Caco-2 (cell line): ENCODE measurements around the gene HDHD5. TPM values are rescaled to one million over a fixed set of nuclear protein-coding genes. Genes with fewer than 3 reads are reported as not detected.

Experiments
- BruUV-seq: library from RNA; stranded (reverse); fragments of 400-500 nt; replicated peaks from 2 replicates; lab custom pipeline; 2021; lab: Mats Ljungman, UMichigan
- CTCF ChIA-PET: fragments of 300-600 bp; sonication (Branson Sonifier 250); formaldehyde crosslinking; loops from one replicate; lab custom pipeline; 2022; ENCODE audit warnings: antibody characterized with exemption; lab: Charles Lee
- POLR2A ChIA-PET: fragments of 300-600 bp; sonication (Branson Sonifier 250); formaldehyde crosslinking; loops from one replicate; lab custom pipeline; 2022; ENCODE audit warnings: antibody characterized with exemption; lab: Charles Lee
- DNase-seq, 2 experiments: peaks; one replicate each; pipeline versions ENCODE4 v3.0.0 to v3.0.0-alpha.2; 2020 to 2022
- H3K27me3 ChIP-seq: replicated peaks from 2 replicates; pipeline ENCODE4 v1.6.0; 2011; ENCODE audit warnings: low read length; ENCODE audit not compliant: control insufficient read depth, insufficient read depth
- H3K36me3 ChIP-seq: 2 replicates; pipeline ENCODE4 v1.5.1; 2011; ENCODE audit warnings: low read length; ENCODE audit not compliant: control insufficient read depth, insufficient read depth
- H3K4me1 ChIP-seq: fragments of 250-450 bp; sonication (Bioruptor Pico); 2 replicates; pipeline ENCODE4 v1.5.1; 2020; ENCODE audit warnings: mild to moderate bottlenecking
- H3K4me3 ChIP-seq: 2 replicates; pipeline ENCODE4 v1.5.1; 2011; ENCODE audit warnings: low read depth, mild to moderate bottlenecking, control low read depth, low read length
- H3K9me3 ChIP-seq: fragments of 250-450 bp; sonication (Bioruptor Pico); 2 replicates; pipeline ENCODE4 v1.5.1; 2020; ENCODE audit warnings: mild to moderate bottlenecking, moderate library complexity
- H3K27ac Mint-ChIP-seq: one replicate; pipeline ENCODE4 v1.8.0; 2022; ENCODE audit warnings: mixed read lengths; ENCODE audit not compliant: unreplicated experiment
- H3K27me3 Mint-ChIP-seq: one replicate; pipeline ENCODE4 v1.8.0; 2022; ENCODE audit warnings: mixed read lengths; ENCODE audit not compliant: insufficient read depth, unreplicated experiment
- H3K36me3 Mint-ChIP-seq: one replicate; pipeline ENCODE4 v1.8.0; 2022; ENCODE audit warnings: mild to moderate bottlenecking, mixed read lengths; ENCODE audit not compliant: insufficient read depth, unreplicated experiment
- H3K4me1 Mint-ChIP-seq: one replicate; pipeline ENCODE4 v1.8.0; 2022; ENCODE audit warnings: low read depth, mixed read lengths; ENCODE audit not compliant: unreplicated experiment
- H3K4me3 Mint-ChIP-seq: one replicate; pipeline ENCODE4 v1.8.0; 2022; ENCODE audit warnings: mild to moderate bottlenecking, moderate library complexity, mixed read lengths; ENCODE audit not compliant: unreplicated experiment
- H3K9me3 Mint-ChIP-seq: one replicate; pipeline ENCODE4 v1.8.0; 2022; ENCODE audit warnings: mixed read lengths; ENCODE audit not compliant: unreplicated experiment
- CTCF ChIP-seq, 2 experiments: fragments of 200-600 bp in 1 of 2; IDR thresholded peaks; 1 replicate in 1 of 2; 2 replicates in 1 of 2; pipeline versions ENCODE4 v1.5.1 to v1.8.0; 2011 to 2022; ENCODE audit warnings: antibody characterized with exemption in 1 of 2, control low read depth in 1 of 2, inconsistent platforms in 1 of 2, low read depth in 1 of 2, low read length in 1 of 2, mild to moderate bottlenecking in 1 of 2, moderate library complexity in 1 of 2; ENCODE audit not compliant: insufficient read depth in 1 of 2, severe bottlenecking in 1 of 2, unreplicated experiment in 1 of 2
- intact Hi-C: fragments of 100-400 bp; cut with micrococcal nuclease; formaldehyde crosslinking; loops from one replicate; pipeline ENCODE4 v1.10.0; 2022; ENCODE audit not compliant: unreplicated experiment
- total RNA-seq: library from RNA; stranded (reverse); gene quantifications from 2 replicates; pipeline ENCODE4 v1.2.3, GENCODE V29; 2022

HDHD5 gene
- total RNA-seq, 1 experiment from 2014 or later = 57.0 TPM

GRCh38 chr22:17101475-17102296 lies 57.4 kb downstream of the HDHD5 start:
- H3K36me3 ChIP-seq = no peaks in the 10 kb centered on the region; the same call in 1 of the 2 replicates
- Mint-ChIP-seq H3K9me3 (no peaks in the 10 kb centered on the region), H3K36me3 (peaks cover 10% of the 10 kb centered on the region), H3K4me3 (no peak overlapping the region), H3K4me1 (no peaks in the 10 kb centered on the region), H3K27ac (no peak overlapping the region), H3K27me3 (no peaks in the 10 kb centered on the region)
- H3K4me3 ChIP-seq = no peak overlapping the region
- no peaks in the 10 kb centered on the region for H3K27me3 ChIP-seq
- POLR2A ChIA-PET = no interaction called here
- no peaks in the 10 kb centered on the region for H3K9me3 ChIP-seq
- intact Hi-C loops = no loop called here
- BruUV-seq = no TSS peak
- TF ChIP-seq CTCF (IDR thresholded peaks at IDR 0.05; ENCODE audit: insufficient read depth in 1 of 2, low read depth in 1 of 2, low read length in 1 of 2, severe bottlenecking in 1 of 2, unreplicated experiment in 1 of 2) = no peak
- CTCF ChIA-PET = no interaction called here
- DNase-seq = no peak
- H3K4me1 ChIP-seq = no peaks in the 10 kb centered on the region

- no peaks in the 10 kb centered on the region for H3K9me3 Mint-ChIP-seq
- POLR2A ChIA-PET = no interaction called here
- BruUV-seq = no TSS peak
Measured at GRCh38 chr22:17100621-17101020, 58.5 kb downstream of the HDHD5 start.

GRCh38 chr22:17098379-17098819 lies 60.7 kb downstream of the HDHD5 start:
- DNase-seq = no peak
- no peaks in the 10 kb centered on the region for H3K4me1 Mint-ChIP-seq
- intact Hi-C loops = no loop called here
- H3K27ac Mint-ChIP-seq = no peak overlapping the region
- no peaks in the 10 kb centered on the region for H3K27me3 Mint-ChIP-seq
- POLR2A ChIA-PET = no interaction called here
- no peak overlapping the region for H3K4me3 Mint-ChIP-seq
- Histone ChIP-seq H3K36me3 (no peaks in the 10 kb centered on the region), H3K9me3 (no peaks in the 10 kb centered on the region), H3K4me3 (no peak overlapping the region), H3K27me3 (no peaks in the 10 kb centered on the region), H3K4me1 (no peaks in the 10 kb centered on the region)
- CTCF ChIA-PET = no interaction called here
- H3K36me3 Mint-ChIP-seq = peaks cover 10% of the 10 kb centered on the region
- no peak for TF ChIP-seq CTCF (IDR thresholded peaks at IDR 0.05; ENCODE audit: insufficient read depth in 1 of 2, low read depth in 1 of 2, low read length in 1 of 2, severe bottlenecking in 1 of 2, unreplicated experiment in 1 of 2)
- H3K9me3 Mint-ChIP-seq = no peaks in the 10 kb centered on the region
- no TSS peak for BruUV-seq

More at GRCh38 chr22:17100621-17101020, 58.5 kb downstream of the HDHD5 start:
- H3K27me3 Mint-ChIP-seq = no peaks in the 10 kb centered on the region
- Histone ChIP-seq H3K4me1 (no peaks in the 10 kb centered on the region), H3K36me3 (no peaks in the 10 kb centered on the region; the same call in 1 of the 2 replicates), H3K27me3 (no peaks in the 10 kb centered on the region), H3K4me3 (no peak overlapping the region), H3K9me3 (no peaks in the 10 kb centered on the region)
- no peak for DNase-seq
- peaks cover 10% of the 10 kb centered on the region for H3K36me3 Mint-ChIP-seq
- CTCF ChIA-PET = no interaction called here
- no peak for TF ChIP-seq CTCF (IDR thresholded peaks at IDR 0.05; ENCODE audit: insufficient read depth in 1 of 2, low read depth in 1 of 2, low read length in 1 of 2, severe bottlenecking in 1 of 2, unreplicated experiment in 1 of 2)
- H3K27ac Mint-ChIP-seq = no peak overlapping the region
- no peak overlapping the region for H3K4me3 Mint-ChIP-seq
- no peaks in the 10 kb centered on the region for H3K4me1 Mint-ChIP-seq
- intact Hi-C loops = no loop called here
